GM12878 (cell line): ENCODE data around the gene ANKRD42. TPM values are rescaled to one million over a fixed set of nuclear protein-coding genes. Genes with fewer than 3 reads are reported as not detected.
A peak's percentile ranks its signal among the peaks of the same experiment; 100 is the strongest.

ENCODE experiments used
- ATAC-seq: fragments of 200-7000 bp; cut with Tn5 transposase; 3 replicates; pipeline ENCODE4 v1.9.1; 2020; ENCODE audit warnings: mild to moderate bottlenecking, moderate library complexity
- BruUV-seq: library from RNA; stranded (reverse); fragments of 400-500 nt; replicated peaks from 2 replicates; lab custom pipeline; 2021; lab: Mats Ljungman, UMichigan
- CTCF ChIA-PET: fragments of 300-600 bp; sonication (Branson Sonifier 250); formaldehyde crosslinking; extraction: SDS; loops from one replicate; lab custom pipeline; 2021; ENCODE audit warnings: inconsistent platforms; lab: Yijun Ruan, JAX
- POLR2A ChIA-PET: fragments of 350-600 bp; formaldehyde crosslinking; extraction: SDS; loops from one replicate; lab custom pipeline; 2021; ENCODE audit warnings: inconsistent platforms; lab: Charles Lee
- RAD21 ChIA-PET: fragments of 300-600 bp; sonication (Branson Sonifier 250); formaldehyde crosslinking; loops from one replicate; lab custom pipeline; 2023; ENCODE audit warnings: antibody characterized with exemption; ENCODE audit not compliant: unreplicated experiment; lab: Charles Lee
- SMC1A ChIA-PET: fragments of 300-600 bp; sonication (Branson Sonifier 250); formaldehyde crosslinking; loops from one replicate; lab custom pipeline; 2023; ENCODE audit not compliant: unreplicated experiment, uncharacterized antibody; lab: Charles Lee
- DNase-seq: peaks from one replicate; pipeline ENCODE4 v3.0.0-alpha.2; 2011; ENCODE audit warnings: low read depth, low spot score
- FAIRE-seq: peaks from 3 replicates; lab custom pipeline; 2011; peaks lifted over from hg19 to GRCh38; lab: Jason Lieb, UNC
- H2AFZ ChIP-seq: 2 replicates; pipeline ENCODE4 v1.6.0; 2011; ENCODE audit warnings: low read depth, low read length, control low read depth; ENCODE audit not compliant: control insufficient read depth
- H3K27ac ChIP-seq: 2 replicates; pipeline ENCODE4 v1.5.1; 2011; ENCODE audit warnings: control low read depth; ENCODE audit not compliant: control insufficient read depth, insufficient read depth
- H3K27me3 ChIP-seq, 2 experiments: replicated peaks in 1 of 2; 2 replicates each; pipeline versions ENCODE4 v1.6.0 to v1.6.1; 2011; ENCODE audit warnings: low read length in 1 of 2; ENCODE audit not compliant: control insufficient read depth in 2 of 2, insufficient read depth in 2 of 2
- H3K36me3 ChIP-seq, 2 experiments: 2 replicates each; pipeline ENCODE4 v1.5.1; 2011; ENCODE audit warnings: low read length in 1 of 2; ENCODE audit not compliant: control insufficient read depth in 2 of 2, insufficient read depth in 2 of 2
- H3K4me1 ChIP-seq: 2 replicates; pipeline ENCODE4 v1.6.1; 2011; ENCODE audit warnings: mild to moderate bottlenecking, low read length, moderate library complexity, mixed read lengths; ENCODE audit not compliant: control insufficient read depth, insufficient read depth
- H3K4me2 ChIP-seq: 2 replicates; pipeline ENCODE4 v1.6.0; 2011; ENCODE audit warnings: control low read depth; ENCODE audit not compliant: control insufficient read depth, insufficient read depth
- H3K4me3 ChIP-seq: fragments of 200-600 bp; sonication (generic); 2 replicates; pipeline ENCODE4 v1.5.1; 2016
- H3K79me2 ChIP-seq: 2 replicates; pipeline ENCODE4 v1.6.0; 2011; ENCODE audit warnings: low read length; ENCODE audit not compliant: control insufficient read depth, insufficient read depth
- H3K9ac ChIP-seq: 2 replicates; pipeline ENCODE4 v1.8.0; 2011; ENCODE audit warnings: low read length, control low read depth, mixed read lengths; ENCODE audit not compliant: control insufficient read depth, insufficient read depth
- H3K9me3 ChIP-seq: replicated peaks from 3 replicates; pipeline ENCODE4 v1.5.1; 2011; ENCODE audit warnings: mild to moderate bottlenecking, low read length; ENCODE audit not compliant: control insufficient read depth, insufficient read depth
- H4K20me1 ChIP-seq: 2 replicates; pipeline ENCODE4 v1.6.0; 2011; ENCODE audit not compliant: control insufficient read depth, insufficient read depth
- ATF7 ChIP-seq: fragments of 450-650 bp; IDR thresholded peaks from 2 replicates; pipeline ENCODE4 v1.6.1; 2016; ENCODE audit warnings: low read depth, mild to moderate bottlenecking
- NR2C2 ChIP-seq: IDR thresholded peaks from 2 replicates; pipeline ENCODE4 v1.6.1; 2011; ENCODE audit warnings: borderline replicate concordance, low read depth; ENCODE audit not compliant: control insufficient read depth, insufficient read length
- TAF1 ChIP-seq: IDR thresholded peaks from 2 replicates; pipeline ENCODE4 v1.6.1; 2011; ENCODE audit warnings: mild to moderate bottlenecking, low read depth, low read length, borderline replicate concordance
- WGBS: methylation state at CpG from one replicate; pipeline ENCODE4 v1.1.6; 2016; ENCODE audit warnings: low lambda C conversion rate; ENCODE audit not compliant: insufficient replicate concordance, insufficient coverage; ENCODE audit errors: missing lambda C conversion rate; 5-methylcytosine and 5-hydroxymethylcytosine counted together
- in situ Hi-C: fragments of 300-500 bp; cut with MboI; formaldehyde crosslinking; loops from 9 replicates; pipeline ENCODE4 v1.14.3; 2018; ENCODE audit warnings: mixed read lengths
- intact Hi-C: fragments of 100-400 bp; cut with micrococcal nuclease; formaldehyde crosslinking; loops from one replicate; pipeline ENCODE4 v1.14.2; 2022; ENCODE audit not compliant: unreplicated experiment
- polyA plus RNA-seq, 11 experiments: library from polyadenylated mRNA; depleted of rRNA in 4 of 11; unstranded in 6 of 11; stranded (reverse) in 5 of 11; fragments of >200 nt; fragmentation: Nextera tagmentation in 4 of 11; fragmentation: Illumina TruSeq in 1 of 11; extraction: Ambion mirVana in 4 of 11; extraction: Trizol in 1 of 11; gene quantifications; 1 replicate in 1 of 11; 2 replicates in 10 of 11; pipeline versions ENCODE4 v1.2.1 to v1.2.3, GENCODE V29; 2011 to 2016; ENCODE audit warnings: inconsistent platforms in 2 of 11, missing spikeins in 2 of 11, low read depth in 1 of 11
- total RNA-seq, 4 experiments: library from RNA; depleted of rRNA in 3 of 4; stranded (reverse); fragments of >200 nt in 3 of 4; fragmentation: Illumina TruSeq in 1 of 4; extraction: Trizol in 1 of 4; gene quantifications; 2 replicates each; pipeline versions ENCODE4 v1.2.1 to v1.2.3, GENCODE V29; 2013 to 2021

Gene ANKRD42
- total and polyA plus RNA-seq, 10 of the 15 experiments (the other 5 are each of a cell fraction or from before 2014, with no cell fraction given) = 0.68 to 3.2 (median 2.0) TPM

- H4K20me1 ChIP-seq = no peaks in the 10 kb centered on the region
- H3K27ac ChIP-seq = peak overlapping the region; percentile 76
- H3K36me3 ChIP-seq = peaks cover 0 to 3% of the 10 kb centered on the region in 2 experiments; a peak in 2 of 4 replicates
- ChIA-PET RAD21 (interaction anchor here (1.1 to 1.3 kb wide), 2 partner anchors 33 to 103 kb away, joined by 3 to 4 read pairs; no protein-coding TSS in a partner anchor), POLR2A (interaction anchor here (1.0 kb wide), 3 partner anchors 11 to 263 kb away, joined by 3 to 6 read pairs (median 6); partner anchors contain the start of gene PCF11), SMC1A (interaction anchor here (1.0 to 1.7 kb wide), 3 partner anchors 8 to 289 kb away, joined by 4 to 6 read pairs (median 5); no protein-coding TSS in a partner anchor), CTCF (interaction anchor here (1.0 kb wide), 1 partner anchor 104 kb away, joined by 3 read pairs; no protein-coding TSS in a partner anchor)
- BruUV-seq = no TSS peak
- peak overlapping the region; percentile 96; the same call in 1 of the 2 replicates for H2AFZ ChIP-seq
- no peak for TF ChIP-seq ATF7
- no peak for TF ChIP-seq TAF1
- no peak for TF ChIP-seq NR2C2
- H3K9me3 ChIP-seq = no peaks in the 10 kb centered on the region
- ATAC-seq (no peak), DNase-seq (no peak), FAIRE-seq (no peak)
- H3K4me2 ChIP-seq = peak overlapping the region; percentile 95
- in situ Hi-C loops = no loop called here
- H3K79me2 ChIP-seq = peaks cover 19% of the 10 kb centered on the region
- peak overlapping the region; percentile 92 for H3K4me3 ChIP-seq
- intact Hi-C loops = loop anchor here (5.0 kb wide), 1 partner anchor 290 kb away; the partner anchor contains the start of genes DDIAS and PRCP
- H3K27me3 ChIP-seq = no peaks in the 10 kb centered on the region
- H3K4me1 ChIP-seq = no peaks in the 10 kb centered on the region
- WGBS = 6% methylated on average over 8 of the region's 8 CpGs
- peak overlapping the region; percentile 65 for H3K9ac ChIP-seq
Observed at GRCh38 chr11:83192606-83193245, 786 bp upstream of the ANKRD42 start.
